Astrocyte of the hippocampus (primary cell): Measurements from ENCODE around the gene CDC42EP4.

Experiments used
- DNase-seq: peaks from one replicate; pipeline ENCODE4 v3.0.0; 2011; ENCODE audit warnings: low read depth, low spot score

CDC42EP4 gene

DNA sequence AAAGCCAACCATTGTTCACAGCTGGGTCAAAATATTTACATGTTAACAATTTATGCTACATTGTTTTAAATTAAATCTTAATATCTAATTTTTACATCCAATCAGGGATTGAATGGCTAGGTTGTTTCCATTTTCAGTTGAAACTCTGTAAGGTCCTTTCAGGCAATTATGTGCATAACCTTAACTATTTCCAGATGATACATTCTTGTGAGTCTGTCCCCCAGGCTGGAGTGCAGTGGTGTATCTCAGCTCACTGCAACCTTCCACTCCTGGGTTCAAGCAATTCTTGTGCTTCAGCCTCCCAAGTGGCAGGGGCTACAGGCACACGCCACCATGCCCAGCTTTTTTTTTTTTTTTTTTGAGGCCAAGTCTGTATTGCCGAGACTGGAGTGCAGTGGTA lies 10.4 kb downstream of the CDC42EP4 start:
- DNase-seq = no peak

DNA sequence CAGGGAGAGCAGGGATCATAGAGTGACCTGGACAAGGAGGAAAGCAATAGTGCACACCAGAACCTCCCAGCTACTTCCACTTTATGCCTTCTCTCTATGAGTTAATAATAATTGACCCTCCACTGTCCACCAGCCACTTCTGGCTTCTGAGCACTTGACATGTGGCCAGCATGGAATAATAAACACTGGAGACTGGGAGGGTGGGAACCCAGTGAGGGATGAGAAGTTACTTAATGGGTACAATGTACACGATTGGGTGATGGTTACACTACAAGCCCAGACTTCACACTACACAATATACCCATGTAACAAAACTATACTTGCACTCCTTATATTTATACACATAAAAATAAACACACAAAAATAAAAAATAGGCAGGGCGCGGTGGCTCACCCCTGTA lies 11.4 kb downstream of the CDC42EP4 start:
- DNase-seq = no peak

GRCh38 chr17:73297934-73298861 lies 13.6 kb downstream of the CDC42EP4 start:
- peak; percentile 43 for DNase-seq

- DNase-seq = peak; percentile 85
Measured at GRCh38 chr17:73293480-73293911, 18.3 kb downstream of the CDC42EP4 start.

DNA sequence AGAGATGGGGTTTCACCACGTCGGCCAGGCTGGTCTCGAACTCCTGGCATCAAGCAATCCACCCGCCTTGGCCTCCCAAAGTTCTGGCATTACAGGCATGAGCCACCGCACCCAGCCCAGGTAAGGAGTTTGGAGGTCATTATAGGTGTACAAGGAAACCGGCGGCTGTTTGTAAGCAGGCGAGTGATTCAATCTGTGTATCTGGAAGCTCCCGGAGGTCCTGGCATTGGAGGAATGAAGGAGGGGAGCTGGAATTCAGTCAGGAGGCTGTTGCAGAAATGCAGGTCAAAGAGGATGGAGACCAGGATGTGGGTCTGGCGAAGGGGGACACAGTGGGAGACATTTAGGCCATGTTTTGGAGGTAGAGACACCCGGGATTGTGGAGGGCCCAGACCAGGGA lies 18.8 kb downstream of the CDC42EP4 start:
- DNase-seq = peak; percentile 49

DNA sequence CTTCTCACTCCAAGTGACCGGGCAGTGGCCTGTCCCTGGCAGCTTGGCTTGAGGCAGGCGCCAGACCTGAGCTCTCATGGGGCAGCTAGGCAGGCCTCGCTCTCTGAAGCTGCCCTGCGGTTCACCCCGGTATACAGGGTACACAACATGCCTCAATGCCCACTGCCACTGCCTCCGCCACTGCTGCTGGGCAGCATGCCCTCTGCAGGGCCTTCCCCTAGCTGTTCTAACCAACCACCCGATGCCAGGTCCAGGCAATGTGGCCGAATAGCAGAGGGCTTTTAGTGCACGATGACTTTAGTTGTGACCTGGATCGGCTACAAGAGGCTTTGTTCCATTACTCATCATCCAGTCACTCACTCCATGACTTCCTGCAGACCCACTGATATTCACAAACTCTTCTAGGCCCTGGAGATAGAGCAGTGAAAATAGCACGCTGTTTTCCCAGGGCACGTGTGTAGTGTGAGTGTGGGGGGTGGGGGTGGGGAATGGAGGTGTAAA lies 19.7 kb downstream of the CDC42EP4 start:
- DNase-seq = peak; percentile 82

DNA sequence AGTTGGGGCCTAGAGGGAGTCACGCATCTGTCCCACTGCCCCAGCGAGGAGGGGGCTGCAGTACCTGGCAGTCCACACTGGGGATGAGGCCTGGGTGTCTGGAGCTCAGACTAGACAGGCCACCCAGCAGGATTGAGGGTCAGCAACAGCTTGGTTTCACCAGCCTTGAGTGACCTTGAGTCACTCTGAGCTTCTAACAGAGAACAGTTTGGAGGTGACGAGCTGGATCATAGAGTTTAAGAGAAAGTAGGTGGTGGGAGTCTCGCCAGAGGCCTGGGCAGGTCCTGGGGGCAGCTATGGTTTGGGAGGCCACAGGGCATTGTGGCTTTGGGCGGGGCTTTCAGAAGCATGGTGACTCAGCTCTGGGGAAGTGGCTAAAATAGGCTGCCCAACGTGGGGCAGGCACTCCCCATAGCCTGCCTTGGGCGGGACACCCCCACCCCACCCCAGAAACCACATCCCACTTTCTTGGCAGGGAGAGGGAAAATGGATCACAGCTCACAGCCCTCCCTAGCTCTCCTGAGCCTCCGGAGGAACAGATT lies 20.5 kb downstream of the CDC42EP4 start:
- peak; percentile 95 for DNase-seq

DNA sequence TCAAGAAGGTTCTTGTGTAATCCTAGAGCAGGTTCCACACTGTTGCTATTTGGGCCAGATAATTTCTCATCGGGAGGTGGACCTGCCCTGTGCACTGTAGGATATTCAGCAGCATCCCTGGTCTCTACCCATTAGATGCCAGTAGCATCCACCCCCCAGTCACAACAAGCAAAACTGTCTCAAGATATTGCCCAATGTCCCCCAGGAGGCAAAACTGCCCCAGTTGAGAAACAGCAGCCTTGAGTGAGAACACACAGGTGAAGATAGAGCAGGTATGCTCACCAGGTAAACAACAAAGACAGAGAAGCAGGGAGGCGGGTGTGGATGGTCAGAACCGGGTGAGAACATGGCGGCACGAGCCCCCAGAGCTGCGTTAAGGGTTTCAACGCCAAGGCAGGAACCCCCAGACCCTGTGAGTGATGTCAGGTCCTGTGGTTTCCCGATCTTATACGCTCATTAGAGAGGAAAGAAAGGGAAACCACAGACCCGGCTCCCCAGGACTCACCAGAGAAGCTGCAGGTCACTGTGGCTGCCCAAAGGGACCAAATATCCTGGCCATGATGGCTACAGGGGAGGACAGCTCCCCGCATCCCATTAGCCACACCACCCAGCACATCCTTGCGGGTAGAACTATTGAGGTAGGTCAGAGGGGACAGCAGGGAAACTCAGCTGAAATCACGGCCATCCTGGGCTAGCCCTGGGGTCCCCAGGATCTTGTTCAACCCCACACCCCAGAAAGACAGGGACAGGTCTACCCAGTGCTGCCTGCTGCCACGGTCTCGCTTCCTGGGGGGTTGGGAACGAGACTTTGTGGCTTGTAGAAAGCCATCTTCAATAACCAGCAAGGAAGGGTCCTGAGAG lies 21.2 kb downstream of the CDC42EP4 start:
- DNase-seq = peak; percentile 53

GRCh38 chr17:73289549-73290254 lies 22.1 kb downstream of the CDC42EP4 start:
- DNase-seq = no peak

DNA sequence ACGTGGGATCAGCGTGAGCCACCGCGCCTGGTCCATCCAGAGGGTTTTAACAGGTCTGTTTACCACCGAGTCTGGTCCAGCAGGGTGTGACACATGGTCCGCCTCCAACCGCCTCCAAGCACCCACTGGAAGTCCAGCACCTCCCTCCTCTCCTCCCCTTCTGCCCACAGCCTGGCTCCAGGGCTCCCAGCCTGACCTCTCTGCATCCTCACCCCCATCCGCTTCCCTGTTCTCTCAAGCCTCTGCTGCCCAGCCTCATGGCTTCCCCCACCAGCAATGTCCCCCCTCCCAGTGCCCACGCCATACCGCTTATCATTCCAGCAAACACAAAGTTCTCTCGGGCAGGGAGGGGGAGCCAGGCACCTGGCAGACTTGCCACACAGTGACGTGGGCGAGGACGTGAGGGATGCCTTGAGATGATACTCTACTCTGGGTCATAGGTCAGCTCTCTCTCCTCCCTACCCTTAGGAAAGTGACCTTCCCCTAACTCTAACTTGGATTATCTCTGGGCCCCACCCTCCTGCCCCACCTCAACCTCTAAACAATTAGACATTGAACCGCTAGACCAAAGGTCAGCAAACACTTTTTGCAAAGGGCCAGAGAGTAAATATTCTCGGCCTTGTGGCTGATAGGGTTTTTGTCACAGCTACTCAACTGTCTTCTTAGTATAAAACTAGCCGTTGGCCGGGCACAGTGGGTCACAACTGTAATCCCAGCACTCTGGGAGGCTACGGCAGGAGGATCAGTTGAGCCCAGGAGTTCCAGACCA lies 23.1 kb downstream of the CDC42EP4 start:
- peak; percentile 49 for DNase-seq

GRCh38 chr17:73286863-73287296 lies 24.9 kb downstream of the CDC42EP4 start:
- peak; percentile 76 for DNase-seq

DNA sequence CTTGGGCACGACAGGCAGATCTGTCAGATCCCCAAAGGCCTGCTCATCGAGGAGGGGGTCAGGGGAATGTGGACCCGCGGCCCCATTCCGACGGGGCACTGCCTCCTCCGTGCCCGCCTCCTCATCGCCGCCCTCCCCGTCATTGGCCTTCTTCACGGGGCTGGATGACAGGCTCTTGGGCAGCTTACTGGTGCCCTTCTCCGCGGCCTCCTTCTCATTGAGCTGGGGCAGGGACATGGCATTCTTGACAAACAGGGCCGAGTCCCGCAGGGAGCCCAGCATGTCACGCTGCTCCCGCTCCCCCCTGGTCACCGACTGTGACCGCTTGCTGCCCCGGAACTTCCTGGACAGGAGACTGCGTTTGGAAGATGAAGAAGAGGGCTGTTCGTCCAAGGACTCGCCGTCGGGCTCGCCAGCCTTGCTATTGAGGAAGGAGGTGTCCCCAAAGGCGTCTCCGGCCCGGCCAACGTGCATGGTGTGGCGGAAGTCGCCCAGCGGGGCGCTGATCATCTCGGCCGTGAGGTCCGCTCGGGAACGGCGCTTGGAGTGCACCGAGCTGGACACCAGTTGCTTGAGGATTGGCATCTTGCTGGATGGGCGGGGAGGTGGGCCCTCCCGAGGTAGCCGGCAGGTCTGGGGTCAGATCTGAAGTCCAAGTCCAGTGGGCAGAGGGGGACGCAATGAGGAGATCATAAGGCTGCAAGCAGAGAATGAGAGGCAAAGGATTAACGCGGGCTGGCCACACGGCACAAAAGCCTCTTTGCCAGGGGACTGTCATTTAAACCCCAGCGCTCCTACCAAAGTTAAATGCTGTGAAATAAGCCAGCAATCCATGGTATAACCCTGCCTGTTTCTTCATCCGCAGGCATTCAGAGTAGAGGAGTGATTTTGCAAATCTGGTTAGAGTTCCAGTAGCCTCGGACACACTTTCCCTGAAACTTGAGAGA lies 25.6 kb downstream of the CDC42EP4 start:
- no peak for DNase-seq

GRCh38 chr17:73285603-73285908 lies 26.2 kb downstream of the CDC42EP4 start:
- DNase-seq = no peak

GRCh38 chr17:73284906-73285602 lies 26.7 kb downstream of the CDC42EP4 start:
- DNase-seq = no peak

- DNase-seq = no peak
Measured at GRCh38 chr17:73284354-73284753, 27.4 kb downstream of the CDC42EP4 start.

- DNase-seq = peak; percentile 54
Measured at GRCh38 chr17:73283841-73284282, 27.9 kb downstream of the CDC42EP4 start.

DNA sequence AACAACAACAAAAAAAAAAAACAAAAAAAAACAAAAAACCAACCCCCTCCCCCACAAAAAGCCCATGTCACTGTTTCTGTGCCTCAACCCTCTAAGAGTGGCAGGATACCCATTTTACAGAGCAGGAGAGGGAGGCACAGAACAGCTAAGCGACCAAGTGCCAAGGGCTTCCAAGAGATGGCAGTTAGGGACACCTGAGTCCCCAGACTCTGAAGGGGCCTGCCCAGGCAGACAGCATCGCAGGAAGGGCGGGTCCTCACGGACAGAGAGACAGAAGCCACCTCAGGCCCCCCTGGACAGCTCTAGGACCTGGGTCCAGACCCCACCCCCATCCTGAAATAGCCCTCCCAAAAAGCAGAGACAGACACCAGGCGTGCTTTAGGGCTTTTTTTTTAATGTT lies 28.6 kb downstream of the CDC42EP4 start:
- no peak for DNase-seq

- no peak for DNase-seq
Measured at GRCh38 chr17:73282629-73283028, 29.2 kb downstream of the CDC42EP4 start.

GRCh38 chr17:73281928-73282327 lies 29.9 kb downstream of the CDC42EP4 start:
- no peak for DNase-seq
